Measurements from ENCODE around the gene VPS13D.

- TF ChIP-seq POLR2A (IDR thresholded peaks at IDR 0.05): no peak
- TF ChIP-seq, protein P1, sequence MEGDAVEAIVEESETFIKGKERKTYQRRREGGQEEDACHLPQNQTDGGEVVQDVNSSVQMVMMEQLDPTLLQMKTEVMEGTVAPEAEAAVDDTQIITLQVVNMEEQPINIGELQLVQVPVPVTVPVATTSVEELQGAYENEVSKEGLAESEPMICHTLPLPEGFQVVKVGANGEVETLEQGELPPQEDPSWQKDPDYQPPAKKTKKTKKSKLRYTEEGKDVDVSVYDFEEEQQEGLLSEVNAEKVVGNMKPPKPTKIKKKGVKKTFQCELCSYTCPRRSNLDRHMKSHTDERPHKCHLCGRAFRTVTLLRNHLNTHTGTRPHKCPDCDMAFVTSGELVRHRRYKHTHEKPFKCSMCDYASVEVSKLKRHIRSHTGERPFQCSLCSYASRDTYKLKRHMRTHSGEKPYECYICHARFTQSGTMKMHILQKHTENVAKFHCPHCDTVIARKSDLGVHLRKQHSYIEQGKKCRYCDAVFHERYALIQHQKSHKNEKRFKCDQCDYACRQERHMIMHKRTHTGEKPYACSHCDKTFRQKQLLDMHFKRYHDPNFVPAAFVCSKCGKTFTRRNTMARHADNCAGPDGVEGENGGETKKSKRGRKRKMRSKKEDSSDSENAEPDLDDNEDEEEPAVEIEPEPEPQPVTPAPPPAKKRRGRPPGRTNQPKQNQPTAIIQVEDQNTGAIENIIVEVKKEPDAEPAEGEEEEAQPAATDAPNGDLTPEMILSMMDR (IDR thresholded peaks at IDR 0.05): no peak
Measured at GRCh38 chr1:12269351-12269750, 39.5 kb downstream of the VPS13D start.

All from Peyer's patch (tissue), 4 donors.